GM06990 (cell line): Measurements from ENCODE around the gene ZNF74.

Experiments
- DNase-seq: peaks from one replicate; pipeline ENCODE4 v3.0.0-alpha.2; 2011; ENCODE audit not compliant: insufficient read length; ENCODE audit errors: extremely low read depth
- H3K27me3 ChIP-seq: replicated peaks from 2 replicates; pipeline ENCODE4 v1.6.0; 2011; ENCODE audit warnings: low read length; ENCODE audit not compliant: control insufficient read depth, insufficient read depth
- H3K36me3 ChIP-seq: 2 replicates; pipeline ENCODE4 v1.5.1; 2011; ENCODE audit warnings: low read length; ENCODE audit not compliant: control insufficient read depth, insufficient read depth
- H3K4me3 ChIP-seq: replicated peaks from 2 replicates; pipeline ENCODE4 v1.5.1; 2011; ENCODE audit warnings: low read depth, mild to moderate bottlenecking, control low read depth, low read length
- TF ChIP-seq, protein P1 (sequence below): IDR thresholded peaks from 2 replicates; pipeline ENCODE4 v1.5.1; 2011; ENCODE audit warnings: low read length, control low read depth, mild to moderate bottlenecking, inconsistent platforms; ENCODE audit not compliant: insufficient read depth, poor library complexity, severe bottlenecking

ZNF74 gene

GRCh38 chr22:20434773-20435172 is 40.8 kb downstream of the ZNF74 start:
- TF ChIP-seq, protein P1, sequence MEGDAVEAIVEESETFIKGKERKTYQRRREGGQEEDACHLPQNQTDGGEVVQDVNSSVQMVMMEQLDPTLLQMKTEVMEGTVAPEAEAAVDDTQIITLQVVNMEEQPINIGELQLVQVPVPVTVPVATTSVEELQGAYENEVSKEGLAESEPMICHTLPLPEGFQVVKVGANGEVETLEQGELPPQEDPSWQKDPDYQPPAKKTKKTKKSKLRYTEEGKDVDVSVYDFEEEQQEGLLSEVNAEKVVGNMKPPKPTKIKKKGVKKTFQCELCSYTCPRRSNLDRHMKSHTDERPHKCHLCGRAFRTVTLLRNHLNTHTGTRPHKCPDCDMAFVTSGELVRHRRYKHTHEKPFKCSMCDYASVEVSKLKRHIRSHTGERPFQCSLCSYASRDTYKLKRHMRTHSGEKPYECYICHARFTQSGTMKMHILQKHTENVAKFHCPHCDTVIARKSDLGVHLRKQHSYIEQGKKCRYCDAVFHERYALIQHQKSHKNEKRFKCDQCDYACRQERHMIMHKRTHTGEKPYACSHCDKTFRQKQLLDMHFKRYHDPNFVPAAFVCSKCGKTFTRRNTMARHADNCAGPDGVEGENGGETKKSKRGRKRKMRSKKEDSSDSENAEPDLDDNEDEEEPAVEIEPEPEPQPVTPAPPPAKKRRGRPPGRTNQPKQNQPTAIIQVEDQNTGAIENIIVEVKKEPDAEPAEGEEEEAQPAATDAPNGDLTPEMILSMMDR, result no peak
- Histone ChIP-seq H3K27me3 (peaks cover 1% of the 10 kb centered on the region; the same call in 1 of the 2 replicates), H3K4me3 (no peak overlapping the region), H3K36me3 (no peaks in the 10 kb centered on the region)
- DNase-seq, result no peak

- Histone ChIP-seq H3K36me3 (peaks cover under 1% of the 10 kb centered on the region), H3K27me3 (peaks cover 1% of the 10 kb centered on the region; the same call in 1 of the 2 replicates), H3K4me3 (no peak overlapping the region)
- DNase-seq, result no peak
- TF ChIP-seq, protein P1, result no peak
These were observed 41.7 kb downstream of the ZNF74 start for GRCh38 chr22:20435436-20436306.

- Histone ChIP-seq H3K27me3 (peaks cover 1% of the 10 kb centered on the region; the same call in 1 of the 2 replicates), H3K4me3 (no peak overlapping the region), H3K36me3 (peaks cover 3% of the 10 kb centered on the region)
- TF ChIP-seq, protein P1, result no peak
- DNase-seq, result no peak
These were observed 42.4 kb downstream of the ZNF74 start for GRCh38 chr22:20436307-20436767.

- no peak for DNase-seq
- H3K27me3 ChIP-seq, result peaks cover 1% of the 10 kb centered on the region; the same call in 1 of the 2 replicates
- peaks cover 3% of the 10 kb centered on the region for H3K36me3 ChIP-seq
- TF ChIP-seq, protein P1, result no peak
- no peak overlapping the region for H3K4me3 ChIP-seq
These were observed 43.0 kb downstream of the ZNF74 start for GRCh38 chr22:20436768-20437612.

DNA sequence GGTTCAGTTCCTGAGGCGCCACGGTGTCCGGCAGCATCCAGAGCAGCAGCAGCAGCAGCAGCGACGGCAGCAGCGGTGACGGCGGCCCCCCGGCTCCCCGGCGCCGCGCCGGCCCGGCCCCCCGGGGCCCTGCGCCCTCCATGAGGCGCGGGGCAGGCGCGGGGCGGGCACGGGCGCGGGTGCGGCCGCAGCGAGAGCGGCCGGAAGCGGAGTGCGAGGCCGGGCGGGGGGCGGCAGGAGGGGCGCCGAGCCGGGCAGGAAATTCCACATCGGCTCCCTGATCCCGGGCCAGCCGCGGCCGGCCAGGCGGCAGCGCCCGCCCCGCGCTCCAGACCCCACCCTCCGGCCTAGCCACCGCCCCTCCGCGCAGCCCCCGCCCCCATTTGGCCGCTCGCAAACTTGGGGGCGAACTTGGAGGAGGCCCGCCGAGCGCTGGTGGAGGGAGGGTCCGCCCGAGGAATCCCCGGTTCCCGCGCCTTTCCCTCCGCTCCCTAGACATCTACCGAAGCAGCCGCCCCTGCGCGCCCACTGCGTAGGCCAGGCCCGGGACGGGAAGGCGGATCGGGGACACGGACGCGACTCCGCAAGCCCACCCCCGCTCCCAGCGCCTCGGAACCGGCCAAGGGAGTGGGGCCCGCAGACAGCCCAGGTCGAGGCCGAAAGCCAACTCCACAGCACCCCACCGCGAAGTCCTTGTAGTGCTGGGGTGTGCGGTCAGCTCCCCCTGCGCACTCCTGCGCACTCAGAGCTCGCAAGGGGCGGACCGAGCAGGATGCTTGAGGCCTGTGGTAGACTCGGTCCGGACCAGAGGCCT is 43.9 kb downstream of the ZNF74 start, which contains the start of gene SCARF2:
SCARF2 (minus strand) TSS at position 213 of the 814 bp plus-strand sequence; CDS start at position 142, 71 bp downstream.
- TF ChIP-seq, protein P1, result no peak
- Histone ChIP-seq H3K36me3 (peaks cover 10% of the 10 kb centered on the region), H3K27me3 (peaks cover 1% of the 10 kb centered on the region; the same call in 1 of the 2 replicates), H3K4me3 (no peak within 1 kb of the TSS)
- DNase-seq, result no peak
